ENCODE data around the gene HIVEP2. TPM values are rescaled to one million over a fixed set of nuclear protein-coding genes. Genes with fewer than 3 reads are reported as not detected.

The HIVEP2 gene
- total and polyA plus RNA-seq, 2 of the 4 experiments (the other 2 are of a cell fraction), result 4.3 to 11.3 TPM

DNA sequence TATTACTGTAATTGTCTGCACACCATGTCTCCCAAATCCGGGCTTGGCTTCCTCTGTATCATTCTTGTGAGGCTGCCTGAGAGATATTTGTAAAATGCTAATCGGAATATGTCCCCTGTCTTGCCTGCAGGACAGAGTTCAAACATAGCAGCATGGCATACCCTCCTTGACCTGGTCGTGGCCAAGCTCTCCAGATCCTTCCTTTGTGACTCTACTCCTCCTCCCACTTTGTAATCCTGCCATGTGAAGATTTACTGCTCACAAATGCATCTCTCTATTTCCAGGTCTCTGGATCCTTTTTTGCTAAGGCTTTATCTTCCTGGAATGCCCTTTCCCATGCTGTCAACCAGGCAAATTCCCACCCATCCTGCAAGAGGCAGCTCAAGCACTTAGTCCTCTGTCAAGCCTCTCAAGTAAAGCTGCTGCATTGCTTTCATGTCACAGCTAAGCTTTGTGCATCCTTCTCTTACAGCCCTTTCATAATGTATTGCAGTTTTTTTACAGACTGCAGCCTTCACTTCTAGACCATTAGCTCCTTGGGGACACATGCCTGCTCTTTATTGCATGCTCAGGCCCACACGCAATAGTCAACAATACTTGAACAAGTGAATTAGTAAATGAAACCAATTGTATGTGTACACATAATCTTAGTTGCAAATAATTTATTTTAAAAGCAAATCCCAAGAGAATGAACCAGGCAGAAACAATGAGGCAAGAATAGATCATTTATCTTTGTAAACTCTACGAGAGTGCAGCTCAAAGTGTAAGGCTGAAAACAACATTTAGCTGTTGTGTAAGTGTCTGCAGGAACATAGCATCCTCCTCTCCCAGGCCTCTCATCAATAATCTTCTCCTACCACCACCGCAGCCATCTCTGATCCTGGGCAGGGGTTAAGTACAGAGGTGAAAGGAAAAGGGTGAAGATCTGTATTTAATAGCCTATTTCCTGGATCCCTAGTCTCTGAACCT is 45.8 kb downstream of the HIVEP2 start (continued):
- TF ChIP-seq, protein P1, sequence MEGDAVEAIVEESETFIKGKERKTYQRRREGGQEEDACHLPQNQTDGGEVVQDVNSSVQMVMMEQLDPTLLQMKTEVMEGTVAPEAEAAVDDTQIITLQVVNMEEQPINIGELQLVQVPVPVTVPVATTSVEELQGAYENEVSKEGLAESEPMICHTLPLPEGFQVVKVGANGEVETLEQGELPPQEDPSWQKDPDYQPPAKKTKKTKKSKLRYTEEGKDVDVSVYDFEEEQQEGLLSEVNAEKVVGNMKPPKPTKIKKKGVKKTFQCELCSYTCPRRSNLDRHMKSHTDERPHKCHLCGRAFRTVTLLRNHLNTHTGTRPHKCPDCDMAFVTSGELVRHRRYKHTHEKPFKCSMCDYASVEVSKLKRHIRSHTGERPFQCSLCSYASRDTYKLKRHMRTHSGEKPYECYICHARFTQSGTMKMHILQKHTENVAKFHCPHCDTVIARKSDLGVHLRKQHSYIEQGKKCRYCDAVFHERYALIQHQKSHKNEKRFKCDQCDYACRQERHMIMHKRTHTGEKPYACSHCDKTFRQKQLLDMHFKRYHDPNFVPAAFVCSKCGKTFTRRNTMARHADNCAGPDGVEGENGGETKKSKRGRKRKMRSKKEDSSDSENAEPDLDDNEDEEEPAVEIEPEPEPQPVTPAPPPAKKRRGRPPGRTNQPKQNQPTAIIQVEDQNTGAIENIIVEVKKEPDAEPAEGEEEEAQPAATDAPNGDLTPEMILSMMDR (conservative IDR thresholded peaks at IDR 0.05; ENCODE audit: low read depth, low read length), result no peak
- TF ChIP-seq POLR2A (IDR thresholded peaks at IDR 0.05; ENCODE audit: low read depth, low read length), result no peak
